ENCODE results near the gene IL6ST.

DNA sequence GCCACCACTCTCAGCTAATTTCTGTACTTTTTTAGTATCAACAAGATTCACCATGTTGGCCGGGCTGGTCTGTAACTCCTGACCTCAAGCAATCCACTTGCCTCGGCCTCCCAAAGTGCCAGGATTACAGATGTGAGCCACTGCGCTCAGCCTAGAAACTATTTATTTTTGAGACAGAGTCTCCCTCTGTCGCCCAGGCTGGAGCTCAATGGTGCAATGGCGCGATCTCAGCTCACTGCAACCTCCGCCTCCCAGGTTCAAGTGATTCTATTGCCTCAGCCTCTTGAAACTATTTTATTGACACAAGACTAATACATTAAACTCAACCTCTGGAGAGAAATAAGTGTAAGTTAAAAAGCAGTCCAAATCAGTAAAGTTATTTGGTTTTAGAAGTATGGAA lies 34.0 kb downstream of the IL6ST start:
- no peak for TF ChIP-seq TAF1 (IDR thresholded peaks at IDR 0.05; ENCODE audit: low read depth)
- no peak for TF ChIP-seq ZBTB7A (IDR thresholded peaks at IDR 0.05; ENCODE audit: low read depth)
- no peak for TF ChIP-seq EGR1 (IDR thresholded peaks at IDR 0.05)
- TF ChIP-seq EP300 (IDR thresholded peaks at IDR 0.05; ENCODE audit: borderline replicate concordance): no peak
- TF ChIP-seq TEAD4 (IDR thresholded peaks at IDR 0.05): no peak
- TF ChIP-seq, protein P1, sequence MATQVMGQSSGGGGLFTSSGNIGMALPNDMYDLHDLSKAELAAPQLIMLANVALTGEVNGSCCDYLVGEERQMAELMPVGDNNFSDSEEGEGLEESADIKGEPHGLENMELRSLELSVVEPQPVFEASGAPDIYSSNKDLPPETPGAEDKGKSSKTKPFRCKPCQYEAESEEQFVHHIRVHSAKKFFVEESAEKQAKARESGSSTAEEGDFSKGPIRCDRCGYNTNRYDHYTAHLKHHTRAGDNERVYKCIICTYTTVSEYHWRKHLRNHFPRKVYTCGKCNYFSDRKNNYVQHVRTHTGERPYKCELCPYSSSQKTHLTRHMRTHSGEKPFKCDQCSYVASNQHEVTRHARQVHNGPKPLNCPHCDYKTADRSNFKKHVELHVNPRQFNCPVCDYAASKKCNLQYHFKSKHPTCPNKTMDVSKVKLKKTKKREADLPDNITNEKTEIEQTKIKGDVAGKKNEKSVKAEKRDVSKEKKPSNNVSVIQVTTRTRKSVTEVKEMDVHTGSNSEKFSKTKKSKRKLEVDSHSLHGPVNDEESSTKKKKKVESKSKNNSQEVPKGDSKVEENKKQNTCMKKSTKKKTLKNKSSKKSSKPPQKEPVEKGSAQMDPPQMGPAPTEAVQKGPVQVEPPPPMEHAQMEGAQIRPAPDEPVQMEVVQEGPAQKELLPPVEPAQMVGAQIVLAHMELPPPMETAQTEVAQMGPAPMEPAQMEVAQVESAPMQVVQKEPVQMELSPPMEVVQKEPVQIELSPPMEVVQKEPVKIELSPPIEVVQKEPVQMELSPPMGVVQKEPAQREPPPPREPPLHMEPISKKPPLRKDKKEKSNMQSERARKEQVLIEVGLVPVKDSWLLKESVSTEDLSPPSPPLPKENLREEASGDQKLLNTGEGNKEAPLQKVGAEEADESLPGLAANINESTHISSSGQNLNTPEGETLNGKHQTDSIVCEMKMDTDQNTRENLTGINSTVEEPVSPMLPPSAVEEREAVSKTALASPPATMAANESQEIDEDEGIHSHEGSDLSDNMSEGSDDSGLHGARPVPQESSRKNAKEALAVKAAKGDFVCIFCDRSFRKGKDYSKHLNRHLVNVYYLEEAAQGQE (IDR thresholded peaks at IDR 0.05; ENCODE audit: low read depth): no peak

Data from Ishikawa (cell line).